ENCODE measurements around the gene ZDHHC14.

GRCh38 chr6:157552081-157552747, 171.2 kb downstream of the ZDHHC14 start:
- TF ChIP-seq CTCF (optimal IDR thresholded peaks at IDR 0.05 in 1 of 3, IDR thresholded peaks at IDR 0.05 in 1 of 3, conservative IDR thresholded peaks at IDR 0.05 in 1 of 3; ENCODE audit: extremely low read depth in 1 of 3, insufficient read depth in 2 of 3, low read length in 3 of 3): no peak
- TF ChIP-seq EZH2 (IDR thresholded peaks at IDR 0.05; ENCODE audit: low read length): no peak
